Spleen (tissue), 7 donors: ENCODE measurements around the gene UBR4.

Experiments used
- CTCF ChIP-seq, 11 experiments: fragments of 200-600 bp in 7 of 11; fragments of 450-650 bp in 4 of 11; sonication (generic) in 4 of 11; IDR thresholded peaks in 8 of 11; conservative IDR thresholded peaks in 3 of 11; 1 replicate in 7 of 11; 2 replicates in 4 of 11; pipeline versions ENCODE4 v1.4.0 to v1.8.0; 2016 to 2021; ENCODE audit warnings: antibody characterized with exemption in 11 of 11, inconsistent platforms in 4 of 11, mild to moderate bottlenecking in 1 of 11
- POLR2AphosphoS5 ChIP-seq, 3 donors: sonication (generic); formaldehyde crosslinking; IDR thresholded peaks; one replicate each; pipeline ENCODE4 v1.5.1; 2017; ENCODE audit warnings: antibody characterized with exemption in 3 of 3
- donor health status: DM: no; HTN: no; CAD: no; lungs with moderate emphysema.
- donor health status: DM: no; HTN: no; CAD: no.
- donor health status: DM: no; HTN: no; CAD: no.

DNA sequence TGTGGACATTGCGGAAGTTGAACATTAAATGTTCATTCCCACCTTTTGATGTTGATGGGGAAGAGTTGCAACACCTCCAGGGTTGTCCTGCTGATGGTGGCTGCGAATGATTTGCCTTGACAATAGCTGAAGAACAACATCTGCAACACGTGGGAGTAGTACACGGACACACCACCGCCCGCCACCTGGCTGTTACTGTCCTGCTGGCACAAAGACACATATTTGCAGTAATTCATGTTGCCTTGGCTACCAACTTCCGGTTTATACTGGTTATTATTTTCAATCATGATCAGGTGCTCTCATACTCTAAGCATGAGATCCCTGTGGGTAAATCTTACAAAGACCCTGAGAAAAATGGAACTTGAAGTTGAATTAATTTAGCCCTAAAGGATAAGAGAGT is 55.2 kb downstream of the UBR4 start:
- TF ChIP-seq CTCF (IDR thresholded peaks at IDR 0.05 in 8 of 11, conservative IDR thresholded peaks at IDR 0.05 in 3 of 11) (no peak), POLR2AphosphoS5 (IDR thresholded peaks at IDR 0.05) (no peak)
